ENCODE data around the gene CROCC2. TPM values are rescaled to one million over a fixed set of nuclear protein-coding genes. Genes with fewer than 3 reads are reported as not detected.

The CROCC2 gene
- total RNA-seq, 1 donor from 2014 or later: not detected

DNA sequence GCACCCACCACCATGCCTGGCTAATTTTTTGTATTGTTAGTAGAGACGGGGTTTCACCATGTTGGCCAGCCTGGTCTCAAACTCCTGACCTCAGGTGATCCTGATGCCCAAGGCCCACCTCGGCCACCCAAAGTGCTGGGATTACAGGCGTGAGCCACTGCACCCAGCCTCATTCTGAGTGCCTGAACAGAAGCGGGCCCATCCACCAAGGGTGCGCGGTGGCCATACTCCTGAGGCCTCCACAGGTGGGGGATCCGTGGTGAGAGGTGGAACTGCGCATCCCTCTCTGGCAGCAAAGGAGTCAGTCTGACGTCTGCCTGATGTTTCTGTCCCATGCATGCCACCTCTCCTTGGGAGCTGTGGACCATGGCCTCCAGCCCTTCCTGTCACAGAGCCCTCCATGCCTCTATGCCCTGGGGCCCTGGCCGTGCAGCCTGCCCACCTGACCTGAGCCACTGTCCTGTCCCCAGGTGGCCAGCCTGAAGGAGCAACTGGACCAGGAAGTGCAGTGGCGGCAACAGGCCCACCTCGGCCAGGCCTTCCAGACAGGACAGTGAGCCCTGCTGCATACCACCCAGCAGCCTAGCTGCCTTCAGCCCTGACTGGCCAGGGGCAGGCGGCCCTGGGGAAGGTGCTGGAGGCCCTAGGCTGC lies 84.7 kb downstream of the CROCC2 start:
- no peak for DNase-seq (ENCODE audit: low read depth)
- no peak overlapping the region for H3K4me3 ChIP-seq (ENCODE audit: low read depth, low read length)
- TF ChIP-seq, protein P1, sequence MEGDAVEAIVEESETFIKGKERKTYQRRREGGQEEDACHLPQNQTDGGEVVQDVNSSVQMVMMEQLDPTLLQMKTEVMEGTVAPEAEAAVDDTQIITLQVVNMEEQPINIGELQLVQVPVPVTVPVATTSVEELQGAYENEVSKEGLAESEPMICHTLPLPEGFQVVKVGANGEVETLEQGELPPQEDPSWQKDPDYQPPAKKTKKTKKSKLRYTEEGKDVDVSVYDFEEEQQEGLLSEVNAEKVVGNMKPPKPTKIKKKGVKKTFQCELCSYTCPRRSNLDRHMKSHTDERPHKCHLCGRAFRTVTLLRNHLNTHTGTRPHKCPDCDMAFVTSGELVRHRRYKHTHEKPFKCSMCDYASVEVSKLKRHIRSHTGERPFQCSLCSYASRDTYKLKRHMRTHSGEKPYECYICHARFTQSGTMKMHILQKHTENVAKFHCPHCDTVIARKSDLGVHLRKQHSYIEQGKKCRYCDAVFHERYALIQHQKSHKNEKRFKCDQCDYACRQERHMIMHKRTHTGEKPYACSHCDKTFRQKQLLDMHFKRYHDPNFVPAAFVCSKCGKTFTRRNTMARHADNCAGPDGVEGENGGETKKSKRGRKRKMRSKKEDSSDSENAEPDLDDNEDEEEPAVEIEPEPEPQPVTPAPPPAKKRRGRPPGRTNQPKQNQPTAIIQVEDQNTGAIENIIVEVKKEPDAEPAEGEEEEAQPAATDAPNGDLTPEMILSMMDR (conservative IDR thresholded peaks at IDR 0.05; ENCODE audit: low read depth, low read length): no peak

DNA sequence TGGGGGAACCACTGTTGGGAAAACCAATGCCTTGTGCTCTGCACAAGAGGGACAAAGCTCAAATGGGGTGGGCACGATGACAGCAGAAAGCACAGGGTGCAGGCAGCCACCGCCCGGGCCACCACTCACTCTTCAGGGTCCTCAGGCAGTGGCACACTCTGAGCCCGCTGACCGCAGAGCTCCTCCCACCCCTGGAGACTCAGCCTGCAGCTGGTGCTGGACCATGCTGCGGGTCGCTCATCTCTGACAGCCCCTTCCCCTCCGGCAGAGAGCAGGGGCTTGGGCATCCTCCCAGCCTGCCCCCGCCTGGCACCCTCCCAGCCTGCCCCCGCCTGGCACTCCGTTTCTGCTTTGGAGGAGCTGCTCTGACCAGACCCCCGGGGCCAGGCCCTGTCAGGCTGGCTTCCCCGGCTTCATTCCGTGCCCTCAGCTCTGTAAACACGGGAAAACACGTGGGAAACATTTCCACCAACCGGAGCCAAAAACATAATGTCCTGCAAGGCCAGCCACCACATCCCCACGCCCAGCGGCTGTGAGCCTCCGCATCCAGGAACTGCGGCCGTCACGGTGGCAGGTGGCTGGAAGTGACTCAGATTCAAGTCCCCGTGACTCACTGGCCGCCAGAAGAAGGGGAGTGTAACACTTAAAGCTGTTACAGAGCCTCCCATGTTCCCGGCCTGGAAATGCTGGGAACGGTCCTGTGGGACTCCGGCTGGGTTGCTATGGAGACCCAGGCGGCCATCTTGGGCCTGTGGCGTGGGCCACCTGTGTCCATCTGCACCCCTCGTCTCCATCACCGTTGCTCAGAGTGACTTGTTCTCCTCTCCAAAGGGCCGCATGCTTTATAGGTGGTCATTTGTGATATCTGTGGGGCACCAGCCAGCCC lies 85.5 kb downstream of the CROCC2 start:
- peak; percentile 43 for DNase-seq (ENCODE audit: low read depth)
- TF ChIP-seq, protein P1 (conservative IDR thresholded peaks at IDR 0.05; ENCODE audit: low read depth, low read length): no peak
- no peak overlapping the region for H3K4me3 ChIP-seq (ENCODE audit: low read depth, low read length)

DNA sequence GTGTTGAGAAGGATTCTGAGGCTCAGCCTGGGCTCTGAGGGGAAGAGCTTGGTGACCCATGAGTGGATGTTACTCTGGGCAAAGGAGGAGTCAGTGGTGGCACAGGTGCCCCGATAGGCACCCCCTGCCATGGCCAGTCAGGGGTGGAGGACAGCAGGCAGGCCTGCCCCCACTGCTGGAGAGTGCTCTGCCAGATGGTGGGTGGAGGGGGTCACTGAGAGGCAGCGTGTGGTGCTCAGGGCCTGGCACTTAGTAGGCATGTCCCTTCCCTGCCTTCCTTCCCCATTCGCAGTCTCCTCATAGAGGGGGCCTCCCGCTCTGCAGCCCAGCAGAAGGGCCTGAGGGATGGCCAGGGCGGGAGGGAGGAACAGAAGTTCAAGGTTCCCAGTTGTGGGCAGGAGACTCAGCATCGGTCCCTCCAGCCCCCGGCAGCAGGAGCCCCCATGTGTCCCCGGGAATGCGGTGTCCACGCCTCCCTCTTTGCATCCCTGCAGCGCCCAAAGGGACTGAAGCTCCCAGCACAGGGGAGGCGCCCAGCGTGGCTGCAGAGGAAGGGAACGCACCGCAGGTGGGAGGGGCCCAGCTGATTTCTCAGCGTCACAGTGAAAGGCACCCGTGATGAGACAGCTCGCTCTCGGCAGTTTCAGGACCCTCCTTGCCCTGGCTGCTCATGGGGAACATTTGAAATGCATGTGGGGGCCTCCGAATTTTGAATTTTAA lies 86.6 kb downstream of the CROCC2 start:
- no peak overlapping the region for H3K4me3 ChIP-seq (ENCODE audit: low read depth, low read length)
- TF ChIP-seq, protein P1 (conservative IDR thresholded peaks at IDR 0.05; ENCODE audit: low read depth, low read length): no peak
- no peak for DNase-seq (ENCODE audit: low read depth)

DNA sequence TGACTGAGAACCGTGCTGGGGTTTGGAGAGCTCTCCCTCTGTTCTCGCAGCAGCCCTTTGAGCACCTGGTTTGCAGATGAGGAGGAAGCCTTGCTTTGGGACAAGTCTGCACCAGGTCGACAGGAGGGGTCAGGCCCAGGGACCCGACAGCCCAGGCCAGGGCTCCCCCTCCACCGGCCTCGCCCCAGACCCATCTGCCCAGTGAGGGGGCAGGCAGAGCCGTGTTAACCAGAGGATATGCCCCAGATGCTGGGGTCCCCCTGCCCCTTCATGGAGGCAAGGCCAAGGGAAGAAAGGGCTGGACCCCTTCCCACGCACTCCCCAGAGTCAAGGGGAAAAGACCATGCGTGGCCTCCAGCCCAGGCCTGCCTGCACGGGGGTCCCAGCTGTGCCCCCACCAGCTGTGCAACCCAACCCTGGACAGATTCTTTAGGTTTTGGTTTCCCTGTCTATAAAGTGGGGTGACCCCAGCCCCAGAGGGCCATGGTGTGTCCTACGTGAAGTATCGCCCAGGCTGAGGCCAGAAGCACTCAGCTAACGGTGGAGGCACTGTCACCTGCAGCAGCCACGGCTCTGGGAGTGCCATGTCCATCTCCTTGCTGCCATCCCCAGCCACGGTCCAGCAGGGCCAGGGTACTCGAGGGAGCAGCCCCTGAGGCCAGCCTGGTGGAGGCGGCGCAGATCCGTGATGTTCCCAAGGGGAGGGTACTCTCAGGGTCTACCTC lies 87.5 kb downstream of the CROCC2 start:
- TF ChIP-seq, protein P1 (conservative IDR thresholded peaks at IDR 0.05; ENCODE audit: low read depth, low read length): no peak
- DNase-seq (ENCODE audit: low read depth): no peak
- H3K4me3 ChIP-seq (ENCODE audit: low read depth, low read length): no peak overlapping the region

DNA sequence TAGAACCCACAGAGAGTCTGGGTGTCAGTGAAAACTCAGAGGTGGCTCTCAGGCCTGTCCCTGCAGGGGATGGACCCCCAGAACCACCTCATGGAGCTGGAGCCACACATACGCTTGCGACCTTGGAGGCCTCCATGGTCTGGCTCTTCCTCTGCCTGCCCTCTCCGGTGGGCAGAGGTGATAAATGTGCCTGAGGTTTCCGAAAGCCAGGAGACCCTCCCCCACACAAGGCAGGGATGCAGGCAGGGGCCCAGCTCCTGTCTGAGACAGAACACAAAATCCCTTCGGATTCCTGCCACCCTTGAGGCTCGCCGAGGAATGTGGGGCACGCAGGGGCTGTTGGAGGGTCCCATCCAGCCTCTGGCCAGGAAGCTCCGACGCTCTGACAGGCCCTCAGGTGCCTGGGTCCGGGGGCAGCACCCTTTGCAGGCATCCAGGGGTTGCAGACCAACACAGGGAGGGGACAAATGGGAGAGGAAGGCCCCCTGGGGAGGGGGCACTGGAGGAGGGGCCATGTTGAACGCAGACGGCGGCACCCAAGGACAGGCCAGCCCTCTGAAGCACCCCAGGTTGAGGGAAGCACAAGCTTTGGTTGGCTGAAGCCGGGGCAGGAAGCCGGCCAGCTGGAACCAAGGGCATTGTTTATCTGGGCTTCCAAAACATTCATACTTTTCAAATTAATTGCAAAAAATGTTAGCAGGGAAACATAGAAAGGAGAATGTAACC lies 88.2 kb downstream of the CROCC2 start:
- no peak for DNase-seq (ENCODE audit: low read depth)
- H3K4me3 ChIP-seq (ENCODE audit: low read depth, low read length): no peak overlapping the region
- TF ChIP-seq, protein P1 (conservative IDR thresholded peaks at IDR 0.05; ENCODE audit: low read depth, low read length): no peak
